ENCODE measurements around the gene CD320.

- TF ChIP-seq CTCF (IDR thresholded peaks at IDR 0.05): no peak
- TF ChIP-seq POLR2A (IDR thresholded peaks at IDR 0.05): no peak
Observed at GRCh38 chr19:8310342-8311055, 2.3 kb upstream of the CD320 start.
